Heart left ventricle (tissue), 16 donors: ENCODE results near the gene HTRA3. TPM values are rescaled to one million over a fixed set of nuclear protein-coding genes. Genes with fewer than 3 reads are reported as not detected.

ENCODE experiments used
- ATAC-seq, 4 donors: fragments of 200-7000 bp; cut with Tn5 transposase; one replicate each; pipeline ENCODE4 v1.9.1; 2020 to 2022; ENCODE audit warnings: moderate library complexity in 4 of 4, mild to moderate bottlenecking in 3 of 4, moderate number of reproducible peaks in 1 of 4
- DNase-seq, 5 donors: peaks; one replicate each; pipeline ENCODE4 v3.0.0-alpha.2; 2020
- H3K27ac ChIP-seq, 12 donors: fragments of 200-600 bp; sonication (generic) in 4 of 12; one replicate each; pipeline versions ENCODE4 v1.5.0 to v1.8.0; 2016 to 2022; ENCODE audit warnings: mild to moderate bottlenecking in 2 of 12
- H3K27me3 ChIP-seq, 9 donors: fragments of 200-600 bp; sonication (generic) in 2 of 9; one replicate each; pipeline versions ENCODE4 v1.5.1 to v1.8.0; 2016 to 2022; ENCODE audit warnings: mild to moderate bottlenecking in 3 of 9
- H3K36me3 ChIP-seq, 9 donors: fragments of 200-600 bp; sonication (generic) in 2 of 9; one replicate each; pipeline versions ENCODE4 v1.5.0 to v1.8.0; 2018 to 2022; ENCODE audit warnings: mild to moderate bottlenecking in 2 of 9
- H3K4me1 ChIP-seq, 12 donors: fragments of 200-600 bp; sonication (generic) in 4 of 12; one replicate each; pipeline versions ENCODE4 v1.5.0 to v1.8.0; 2016 to 2022; ENCODE audit warnings: mild to moderate bottlenecking in 3 of 12
- H3K4me3 ChIP-seq, 12 donors: fragments of 200-600 bp; sonication (generic) in 4 of 12; one replicate each; pipeline versions ENCODE4 v1.5.0 to v1.8.0; 2017 to 2022; ENCODE audit warnings: mild to moderate bottlenecking in 9 of 12, moderate library complexity in 4 of 12
- H3K9me3 ChIP-seq, 12 donors: fragments of 200-600 bp; sonication (generic) in 4 of 12; one replicate each; pipeline versions ENCODE4 v1.5.0 to v1.8.0; 2016 to 2022; ENCODE audit warnings: mild to moderate bottlenecking in 1 of 12
- POLR2A ChIP-seq, 2 donors: fragments of 450-650 bp; IDR thresholded peaks; one replicate each; pipeline ENCODE4 v1.6.1; 2017; ENCODE audit warnings: antibody characterized with exemption in 2 of 2, mild to moderate bottlenecking in 2 of 2, moderate library complexity in 2 of 2
- WGBS, 4 donors: extraction: QIAGEN DNeasy Blood & Tissue Kit in 2 of 4; methylation state at CpG; one replicate each; pipeline versions ENCODE4 v1.1.5 to v1.1.7; 2013 to 2018; 5-methylcytosine and 5-hydroxymethylcytosine counted together
- intact Hi-C, 10 donors: fragments of 100-400 bp; cut with DNase I; formaldehyde crosslinking; loops; one replicate each; pipeline versions ENCODE4 v1.11.1 to v1.14.2; 2022
- polyA plus RNA-seq, 2 donors: library from polyadenylated mRNA; stranded (reverse); fragments of 200-250 nt; gene quantifications; one replicate each; pipeline ENCODE4 v1.2.3, GENCODE V29; 2013
- total RNA-seq, 9 donors: library from RNA; depleted of rRNA in 2 of 9; stranded (reverse); fragments of >200 nt in 2 of 9; fragmentation: NEBNext Ultra II Directional in 3 of 9; extraction: Animal tissue kit (Norgen Biotek cat#: 25700) in 3 of 9; gene quantifications; one replicate each; pipeline versions ENCODE4 v1.1.0 to v1.2.4, GENCODE V29; 2016 to 2023
- TF ChIP-seq, protein P1 (sequence below), 12 donors: fragments of 200-600 bp; sonication (generic) in 4 of 12; IDR thresholded peaks; one replicate each; pipeline versions ENCODE4 v1.5.0 to v1.8.0; 2018 to 2022; ENCODE audit warnings: antibody characterized with exemption in 12 of 12, mild to moderate bottlenecking in 5 of 12
- donor health status: ischemic (EF 13 %, LVEDD 7.1; RV severe dilation, severe dysfunction).
- donor health status: healthy with polysubstance abuse.
- donor health status: DM: no; HTN: yes; CAD: no.
- donor health status: DM: no; HTN: no; CAD: no.
- donor health status: ischemic (EF 25% LVEDD 6.9; RV normal size, moderate dysfunction).
- donor health status: ischemic (EF 25% LVEDD 5.7; RV mildly dilated, moderate dysfunction).
- donor health status: healthy.
- donor health status: DM: yes; HTN: yes; CAD: no.
- donor health status: ischemic (EF 35%, LVEDD 5.7; RV mildly dilated, moderate dysfunction).
- donor health status: nonischemic (EF 11% LVEDD 7.7; RV severe dilation, severe dysfunction).
- donor health status: DM: yes; HTN: yes; CAD: no.
- donor health status: PGD.
- donor health status: ischemic (EF 29% LVEDD 5.4; RV normal size, mild dysfunction).
- donor health status: nonischemic (EF 23%, LVEDD 6.1; RV moderate dilation, normal function).

Gene HTRA3
- total and polyA plus RNA-seq, 11 donors = 26.8 to 84.6 (median 50.1) TPM

DNA sequence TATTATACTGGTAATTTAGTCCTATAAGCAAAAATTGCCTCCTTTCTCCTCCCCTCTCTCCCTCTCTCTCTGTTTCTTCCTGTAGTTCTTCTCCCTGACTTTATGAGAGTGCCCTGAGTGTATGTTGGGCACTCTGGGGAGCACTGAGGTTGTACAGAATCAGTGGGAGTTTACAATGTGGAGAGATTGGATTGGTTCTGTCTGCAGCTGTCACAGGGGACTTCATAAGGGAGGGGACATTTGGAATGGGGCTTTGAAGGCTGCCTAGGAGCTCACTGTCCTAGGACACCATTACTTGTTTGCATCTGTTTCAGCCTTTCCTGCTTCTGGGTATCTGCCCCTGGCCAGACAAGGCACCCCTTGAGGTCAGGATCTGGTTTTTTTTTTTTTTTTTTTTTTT, 47.6 kb upstream of the HTRA3 start:
- ATAC-seq (no peak), DNase-seq (peak in 1 of 5 donors; percentile 0)
- Histone ChIP-seq H3K36me3 (peaks cover 0 to 88% (median 10%) of the 10 kb centered on the region in 9 donors), H3K4me3 (no peak overlapping the region), H3K27ac (peak overlapping the region in 7 of 12 donors; percentile 18 to 87 (median 51)), H3K27me3 (no peaks in the 10 kb centered on the region), H3K9me3 (peaks cover 0 to 5% (median 0%) of the 10 kb centered on the region in 12 donors), H3K4me1 (peaks cover 0 to 42% (median 0%) of the 10 kb centered on the region in 12 donors)
- TF ChIP-seq, protein P1, sequence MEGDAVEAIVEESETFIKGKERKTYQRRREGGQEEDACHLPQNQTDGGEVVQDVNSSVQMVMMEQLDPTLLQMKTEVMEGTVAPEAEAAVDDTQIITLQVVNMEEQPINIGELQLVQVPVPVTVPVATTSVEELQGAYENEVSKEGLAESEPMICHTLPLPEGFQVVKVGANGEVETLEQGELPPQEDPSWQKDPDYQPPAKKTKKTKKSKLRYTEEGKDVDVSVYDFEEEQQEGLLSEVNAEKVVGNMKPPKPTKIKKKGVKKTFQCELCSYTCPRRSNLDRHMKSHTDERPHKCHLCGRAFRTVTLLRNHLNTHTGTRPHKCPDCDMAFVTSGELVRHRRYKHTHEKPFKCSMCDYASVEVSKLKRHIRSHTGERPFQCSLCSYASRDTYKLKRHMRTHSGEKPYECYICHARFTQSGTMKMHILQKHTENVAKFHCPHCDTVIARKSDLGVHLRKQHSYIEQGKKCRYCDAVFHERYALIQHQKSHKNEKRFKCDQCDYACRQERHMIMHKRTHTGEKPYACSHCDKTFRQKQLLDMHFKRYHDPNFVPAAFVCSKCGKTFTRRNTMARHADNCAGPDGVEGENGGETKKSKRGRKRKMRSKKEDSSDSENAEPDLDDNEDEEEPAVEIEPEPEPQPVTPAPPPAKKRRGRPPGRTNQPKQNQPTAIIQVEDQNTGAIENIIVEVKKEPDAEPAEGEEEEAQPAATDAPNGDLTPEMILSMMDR (IDR thresholded peaks at IDR 0.05) = no peak
- no peak for TF ChIP-seq POLR2A (IDR thresholded peaks at IDR 0.05)
- intact Hi-C loops = loop anchor here in 2 of 10 donors (10.0 kb wide), 1 partner anchor 47 kb away; no protein-coding TSS in a partner anchor

DNA sequence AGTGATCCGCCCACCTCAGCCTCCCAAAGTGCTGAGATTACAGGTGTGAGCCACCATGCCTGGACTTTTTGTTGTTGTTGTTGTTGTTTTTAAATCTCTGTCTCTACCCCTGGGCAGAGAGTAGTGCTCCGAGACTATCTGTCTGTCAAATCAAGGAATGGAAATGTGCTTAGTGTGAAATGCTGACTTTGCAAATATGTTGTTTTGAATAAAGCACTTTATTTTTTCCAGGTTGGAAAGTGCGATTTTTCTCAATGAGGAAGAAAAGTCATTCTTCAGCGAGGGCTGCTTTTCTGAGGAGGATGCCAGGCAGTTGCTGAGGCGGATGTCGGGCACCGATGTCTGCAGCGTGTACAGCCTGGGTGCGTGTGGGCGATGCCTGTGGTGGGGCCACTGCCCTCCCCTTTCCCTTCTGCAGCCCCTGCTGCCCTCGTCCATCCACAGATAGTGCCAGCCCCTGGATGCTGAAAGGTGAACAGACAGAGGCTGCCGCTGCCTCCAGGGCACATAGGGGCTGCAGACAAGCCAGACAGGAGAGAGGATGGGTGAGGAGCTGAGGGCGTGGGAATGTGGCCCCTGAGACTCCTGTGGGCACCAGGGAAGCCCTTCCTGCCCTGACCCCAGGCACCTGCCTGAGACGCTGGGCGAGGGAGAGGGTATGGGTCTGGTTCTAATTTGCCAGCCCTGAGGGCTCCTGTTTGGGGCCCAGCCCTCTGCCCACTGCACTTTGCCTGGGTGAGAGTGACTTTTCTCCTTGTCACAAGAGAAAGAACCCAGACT, 46.8 kb upstream of the HTRA3 start:
- intact Hi-C loops = loop anchor here in 2 of 10 donors (10.0 kb wide), 1 partner anchor 48 kb away; no protein-coding TSS in a partner anchor
- no peak for TF ChIP-seq POLR2A (IDR thresholded peaks at IDR 0.05)
- TF ChIP-seq, protein P1 (IDR thresholded peaks at IDR 0.05) = no peak
- H3K4me3 ChIP-seq = no peak overlapping the region
- H3K27me3 ChIP-seq = no peaks in the 10 kb centered on the region
- ATAC-seq (no peak), DNase-seq (peak in 1 of 5 donors; percentile 35)
- peak overlapping the region in 1 of 12 donors; percentile 87 for H3K27ac ChIP-seq
- peaks cover 0 to 5% (median 0%) of the 10 kb centered on the region in 12 donors for H3K9me3 ChIP-seq
- WGBS, 4 donors = 96 to 98% (median 97%) methylated on average over 14 to 15 of the region's 15 CpGs
- peaks cover 0 to 50% (median 0%) of the 10 kb centered on the region in 12 donors for H3K4me1 ChIP-seq
- peaks cover 0 to 88% (median 13%) of the 10 kb centered on the region in 9 donors for H3K36me3 ChIP-seq

DNA sequence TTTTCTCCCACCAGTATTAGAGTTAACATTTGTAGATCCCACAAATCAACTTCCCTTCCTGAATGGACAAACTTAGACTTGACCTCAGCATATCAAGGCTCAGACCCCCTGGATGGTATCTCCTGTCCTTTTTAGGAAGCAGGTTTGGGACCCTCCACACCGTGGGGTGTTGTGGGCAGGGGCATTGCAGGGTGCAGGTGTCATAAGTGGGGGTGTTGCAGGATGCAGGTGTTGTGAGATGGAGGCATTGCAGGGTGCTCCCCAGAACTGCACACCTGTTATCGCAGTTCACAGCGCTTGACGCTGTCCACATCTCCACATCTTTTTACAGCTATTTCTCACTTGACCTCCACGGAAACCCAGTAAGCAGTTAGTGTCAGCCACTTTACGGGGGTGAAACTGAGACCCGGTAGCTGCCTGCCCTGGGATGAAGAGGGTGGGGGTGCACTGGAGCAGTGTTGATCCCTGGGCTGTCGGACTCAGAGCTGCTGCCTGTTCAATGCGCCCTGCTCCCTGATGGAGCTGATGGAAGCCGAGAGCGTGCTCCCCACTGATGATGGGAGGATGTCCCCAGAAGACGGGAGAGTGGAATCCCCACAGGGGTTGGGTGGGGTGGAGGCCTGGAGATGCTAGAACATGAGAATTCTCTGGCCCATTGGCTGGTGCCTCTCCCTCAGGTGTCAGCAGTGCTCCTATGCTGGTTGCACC, 45.1 kb upstream of the HTRA3 start:
- Histone ChIP-seq H3K27ac (no peak overlapping the region), H3K4me1 (peaks cover 0 to 63% (median 9%) of the 10 kb centered on the region in 12 donors), H3K4me3 (no peak overlapping the region), H3K27me3 (no peaks in the 10 kb centered on the region), H3K36me3 (peaks cover 0 to 79% (median 13%) of the 10 kb centered on the region in 9 donors), H3K9me3 (peaks cover 0 to 5% (median 0%) of the 10 kb centered on the region in 12 donors)
- 86 to 91% (median 88%) methylated on average over 12 of the region's 12 CpGs for WGBS, 4 donors
- intact Hi-C loops = loop anchor here in 2 of 10 donors (10.0 kb wide), 1 partner anchor 50 kb away; no protein-coding TSS in a partner anchor
- TF ChIP-seq, protein P1 (IDR thresholded peaks at IDR 0.05) = no peak
- TF ChIP-seq POLR2A (IDR thresholded peaks at IDR 0.05) = no peak
- peak in 1 of 5 donors; percentile 26 for DNase-seq
- ATAC-seq = no peak
